ENCODE results near the gene GRAP2. TPM values are rescaled to one million over a fixed set of nuclear protein-coding genes. Genes with fewer than 3 reads are reported as not detected.
A peak's percentile ranks its signal among the peaks of the same experiment; 100 is the strongest.

The GRAP2 gene
- total RNA-seq, 1 experiment from 2014 or later = 0.12 TPM

GRCh38 chr22:40007853-40008710 is 107.2 kb downstream of the GRAP2 start:
- Mint-ChIP-seq H3K36me3 (ENCODE audit: insufficient read depth, unreplicated experiment) (peaks cover 15% of the 10 kb centered on the region), H3K27me3 (ENCODE audit: insufficient read depth, unreplicated experiment) (no peaks in the 10 kb centered on the region), H3K4me1 (ENCODE audit: insufficient read depth, unreplicated experiment) (peaks cover 36% of the 10 kb centered on the region), H3K4me3 (ENCODE audit: unreplicated experiment) (no peak overlapping the region), H3K27ac (ENCODE audit: low read depth, unreplicated experiment) (no peak overlapping the region), H3K9me3 (ENCODE audit: unreplicated experiment) (no peaks in the 10 kb centered on the region)
- intact Hi-C loops (cut with micrococcal nuclease) = no loop called here
- ChIA-PET POLR2A (interaction anchor here (0.8 to 2.0 kb wide), 5 partner anchors 10 to 36 kb away, joined by 3 to 6 read pairs (median 3); partner anchors contain the start of gene FAM83F), CTCF (interaction anchor here (2.2 to 3.2 kb wide), 2 partner anchors 14 to 17 kb away, joined by 6 to 13 read pairs; no protein-coding TSS in a partner anchor)
- TF ChIP-seq CTCF (IDR thresholded peaks at IDR 0.05; ENCODE audit: unreplicated experiment) = no peak
- peak; percentile 45 for DNase-seq (ENCODE audit: unreplicated experiment)
- BruUV-seq (replicated peaks) = no TSS peak

GRCh38 chr22:40008726-40009291 is 107.9 kb downstream of the GRAP2 start:
- H3K36me3 Mint-ChIP-seq (ENCODE audit: insufficient read depth, unreplicated experiment) = peaks cover 18% of the 10 kb centered on the region

GRCh38 chr22:40009292-40009774 is 108.4 kb downstream of the GRAP2 start:
- Mint-ChIP-seq H3K9me3 (ENCODE audit: unreplicated experiment) (no peaks in the 10 kb centered on the region), H3K36me3 (ENCODE audit: insufficient read depth, unreplicated experiment) (peaks cover 18% of the 10 kb centered on the region), H3K27me3 (ENCODE audit: insufficient read depth, unreplicated experiment) (no peaks in the 10 kb centered on the region), H3K4me1 (ENCODE audit: insufficient read depth, unreplicated experiment) (peaks cover 35% of the 10 kb centered on the region), H3K27ac (ENCODE audit: low read depth, unreplicated experiment) (peak overlapping the region; percentile 59), H3K4me3 (ENCODE audit: unreplicated experiment) (peak overlapping the region; percentile 10)
- ChIA-PET POLR2A (interaction anchor here (0.6 to 2.0 kb wide), 9 partner anchors 10 to 748 kb away, joined by 3 to 6 read pairs (median 4); partner anchors contain the start of gene FAM83F), CTCF (interaction anchor here (1.1 to 3.2 kb wide), 4 partner anchors 10 to 27 kb away, joined by 3 to 13 read pairs (median 8); no protein-coding TSS in a partner anchor)
- DNase-seq (ENCODE audit: unreplicated experiment) = no peak
- BruUV-seq (replicated peaks) = no TSS peak
- TF ChIP-seq CTCF (IDR thresholded peaks at IDR 0.05; ENCODE audit: unreplicated experiment) = no peak
- intact Hi-C loops (cut with micrococcal nuclease) = no loop called here

More at GRCh38 chr22:40008726-40009291, 107.9 kb downstream of the GRAP2 start:
- TF ChIP-seq CTCF (IDR thresholded peaks at IDR 0.05; ENCODE audit: unreplicated experiment) = no peak
- POLR2A ChIA-PET = interaction anchor here (0.6 to 2.0 kb wide), 7 partner anchors 9 to 748 kb away, joined by 3 to 6 read pairs (median 3); partner anchors contain the start of gene FAM83F
- no peaks in the 10 kb centered on the region for H3K9me3 Mint-ChIP-seq (ENCODE audit: unreplicated experiment)
- no peak overlapping the region for H3K27ac Mint-ChIP-seq (ENCODE audit: low read depth, unreplicated experiment)
- no peaks in the 10 kb centered on the region for H3K27me3 Mint-ChIP-seq (ENCODE audit: insufficient read depth, unreplicated experiment)
- BruUV-seq (replicated peaks) = no TSS peak
- H3K4me3 Mint-ChIP-seq (ENCODE audit: unreplicated experiment) = peak overlapping the region; percentile 10
- peaks cover 35% of the 10 kb centered on the region for H3K4me1 Mint-ChIP-seq (ENCODE audit: insufficient read depth, unreplicated experiment)
- CTCF ChIA-PET = interaction anchor here (1.1 to 3.2 kb wide), 4 partner anchors 10 to 28 kb away, joined by 3 to 13 read pairs (median 8); no protein-coding TSS in a partner anchor
- DNase-seq (ENCODE audit: unreplicated experiment) = no peak
- intact Hi-C loops (cut with micrococcal nuclease) = no loop called here
